ENCODE results near the gene ATRX.

ATRX gene

DNA sequence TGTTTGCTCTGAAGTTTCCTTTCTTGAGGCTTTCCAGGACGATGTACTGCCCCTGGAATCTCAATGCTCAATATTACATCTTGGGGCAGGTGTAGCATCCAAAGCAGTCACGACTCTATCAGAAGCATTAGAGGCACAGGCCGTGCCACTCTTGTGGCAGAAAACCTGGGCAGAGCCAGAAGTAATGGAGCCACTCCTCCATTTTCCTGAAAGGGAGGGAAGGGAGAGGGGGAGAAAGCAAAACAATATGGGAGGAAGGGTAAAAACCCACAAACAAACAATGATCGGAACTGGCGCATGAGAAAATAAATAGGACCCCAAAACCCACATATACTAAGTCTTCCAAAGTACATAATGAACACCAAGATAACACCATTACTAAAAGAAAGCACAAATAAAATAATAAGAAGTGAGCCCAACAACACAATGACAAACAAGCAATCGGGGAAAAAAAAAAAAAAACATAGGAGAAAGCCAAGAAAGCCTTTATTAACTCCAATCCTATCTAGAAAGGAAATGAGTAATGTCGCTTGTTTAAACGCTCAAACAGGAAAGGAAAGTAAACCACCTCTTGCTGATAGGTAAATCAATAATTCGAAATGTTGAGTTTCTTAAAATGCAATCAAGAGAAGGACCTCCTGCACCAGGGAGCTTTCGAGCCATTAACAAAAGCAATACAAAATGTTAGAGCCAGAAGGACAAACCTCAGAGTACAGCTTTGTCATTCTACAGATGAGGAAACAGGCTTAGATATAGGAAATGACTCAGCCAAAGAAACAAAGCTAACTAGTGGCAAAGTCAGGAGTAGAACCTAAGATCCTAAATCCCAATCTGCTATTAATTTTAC lies 117.4 kb downstream of the ATRX start:
- TF ChIP-seq CTCF (IDR thresholded peaks at IDR 0.05; ENCODE audit: control insufficient read depth, insufficient read depth, low read depth, low read length, missing control alignments): no peak
- no peak for DNase-seq (ENCODE audit: low read depth)
- H3K4me3 ChIP-seq (ENCODE audit: control insufficient read depth, low read depth, low read length): no peak overlapping the region

DNA sequence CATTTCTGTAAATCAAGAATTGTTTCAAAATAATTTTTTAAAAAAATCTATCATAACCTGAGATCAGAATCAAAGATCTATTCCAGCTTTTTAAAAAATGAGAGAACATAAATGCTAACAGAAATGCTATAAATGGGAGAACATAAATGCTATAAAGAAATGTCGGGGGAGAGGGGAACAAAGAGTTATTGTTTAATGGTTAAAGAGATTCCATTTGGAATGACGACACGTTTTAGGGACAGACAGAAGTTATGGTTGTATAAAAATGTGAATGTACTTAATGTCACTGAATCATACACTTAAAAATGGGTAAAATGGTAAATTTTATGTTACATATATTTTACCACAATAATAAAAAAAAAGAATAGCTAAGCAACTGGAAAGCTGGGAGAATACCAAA lies 127.1 kb downstream of the ATRX start:
- DNase-seq (ENCODE audit: low read depth): no peak
- H3K4me3 ChIP-seq (ENCODE audit: control insufficient read depth, low read depth, low read length): no peak overlapping the region
- no peak for TF ChIP-seq CTCF (IDR thresholded peaks at IDR 0.05; ENCODE audit: control insufficient read depth, insufficient read depth, low read depth, low read length, missing control alignments)

GRCh38 chrX:77652095-77652494 lies 133.9 kb downstream of the ATRX start:
- no peak for DNase-seq (ENCODE audit: low read depth)
- no peak overlapping the region for H3K4me3 ChIP-seq (ENCODE audit: control insufficient read depth, low read depth, low read length)
- no peak for TF ChIP-seq CTCF (IDR thresholded peaks at IDR 0.05; ENCODE audit: control insufficient read depth, insufficient read depth, low read depth, low read length, missing control alignments)

DNA sequence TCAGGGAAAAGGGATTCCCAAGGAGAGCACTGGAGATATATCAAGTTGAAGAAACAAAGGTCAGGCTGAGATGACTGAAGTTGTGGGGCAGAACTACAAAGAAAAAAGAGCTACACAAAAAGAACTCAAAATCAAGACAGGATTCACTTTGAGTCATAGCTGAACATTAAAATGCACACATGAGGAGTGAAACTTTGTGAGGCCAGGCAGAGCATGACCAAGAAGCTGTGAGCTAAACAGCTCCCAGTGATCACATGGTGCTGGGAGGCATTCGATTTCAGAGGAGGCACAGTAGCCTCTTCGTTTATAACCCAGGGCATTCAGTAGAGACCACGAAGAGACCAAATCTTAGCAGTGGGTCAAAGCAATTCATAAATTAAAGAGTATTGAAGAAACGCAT lies 145.3 kb downstream of the ATRX start:
- no peak for DNase-seq (ENCODE audit: low read depth)
- no peak for TF ChIP-seq CTCF (IDR thresholded peaks at IDR 0.05; ENCODE audit: control insufficient read depth, insufficient read depth, low read depth, low read length, missing control alignments)
- no peak overlapping the region for H3K4me3 ChIP-seq (ENCODE audit: control insufficient read depth, low read depth, low read length)

DNA sequence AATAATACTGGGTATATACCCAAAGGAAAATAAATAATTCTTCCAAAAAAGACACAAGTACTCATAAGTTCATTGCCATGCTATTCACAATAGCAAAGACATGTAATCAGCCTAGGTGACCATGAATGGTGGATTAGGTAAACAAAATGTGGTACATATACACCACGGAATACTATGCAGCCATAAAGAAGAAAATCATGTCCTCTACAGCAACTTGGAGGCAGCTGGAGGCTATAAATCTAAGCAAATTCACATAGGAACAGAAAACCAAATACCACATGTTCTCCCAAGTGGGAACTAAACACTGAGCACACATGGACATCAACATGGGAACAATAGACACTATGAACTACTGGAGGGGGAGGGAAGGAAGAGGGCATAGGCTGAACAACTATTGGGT lies 146.2 kb downstream of the ATRX start:
- TF ChIP-seq CTCF (IDR thresholded peaks at IDR 0.05; ENCODE audit: control insufficient read depth, insufficient read depth, low read depth, low read length, missing control alignments): no peak
- no peak for DNase-seq (ENCODE audit: low read depth)
- no peak overlapping the region for H3K4me3 ChIP-seq (ENCODE audit: control insufficient read depth, low read depth, low read length)

GRCh38 chrX:77638397-77638796 lies 147.6 kb downstream of the ATRX start:
- no peak for TF ChIP-seq CTCF (IDR thresholded peaks at IDR 0.05; ENCODE audit: control insufficient read depth, insufficient read depth, low read depth, low read length, missing control alignments)
- DNase-seq (ENCODE audit: low read depth): no peak
- no peak overlapping the region for H3K4me3 ChIP-seq (ENCODE audit: control insufficient read depth, low read depth, low read length)
